GM21367 (cell line): Measurements from ENCODE around the gene APC2.

Experiments used
- ATAC-seq: cut with Tn5 transposase; IDR thresholded peaks from one replicate; pipeline ENCODE4 v1.9.1; 2021; ENCODE audit not compliant: unreplicated experiment

Gene APC2

GRCh38 chr19:1449467-1450442 lies at the start of gene APC2:
APC2 (plus strand) TSS chr19:1450121; CDS start chr19:1453002, 2,881 bp downstream.
- ATAC-seq, result no peak

- ATAC-seq, result no peak
Measured at GRCh38 chr19:1400281-1401137, 49.4 kb upstream of the APC2 start.

- ATAC-seq, result no peak
Measured at GRCh38 chr19:1401138-1401888, 48.6 kb upstream of the APC2 start, which contains the start of gene GAMT. GAMT (minus strand) TSS chr19:1401542; CDS start chr19:1401476, 66 bp downstream.

- ATAC-seq, result no peak
Measured at GRCh38 chr19:1401889-1402217, 48.1 kb upstream of the APC2 start.

- ATAC-seq, result no peak
Measured at GRCh38 chr19:1402411-1403070, 47.4 kb upstream of the APC2 start.

- peak; percentile 61 for ATAC-seq
Measured at GRCh38 chr19:1406774-1407527, 43.0 kb upstream of the APC2 start.

GRCh38 chr19:1407528-1408299 lies 42.2 kb upstream of the APC2 start, which contains the start of gene DAZAP1:
DAZAP1 (plus strand) TSS chr19:1407586; CDS start chr19:1407774, 188 bp downstream.
- peak; percentile 20 for ATAC-seq

GRCh38 chr19:1408300-1409203 lies 41.4 kb upstream of the APC2 start:
- ATAC-seq, result no peak

GRCh38 chr19:1409204-1410005 lies 40.5 kb upstream of the APC2 start:
- ATAC-seq, result no peak

- ATAC-seq, result no peak
Measured at GRCh38 chr19:1410136-1410786, 39.7 kb upstream of the APC2 start.

GRCh38 chr19:1410789-1411188 lies 39.1 kb upstream of the APC2 start:
- no peak for ATAC-seq

GRCh38 chr19:1411255-1412191 lies 38.4 kb upstream of the APC2 start:
- ATAC-seq, result no peak

- ATAC-seq, result no peak
Measured at GRCh38 chr19:1412323-1412923, 37.5 kb upstream of the APC2 start.

- no peak for ATAC-seq
Measured at GRCh38 chr19:1412995-1413800, 36.7 kb upstream of the APC2 start.
